Measurements from ENCODE around the gene MDH1. TPM values are rescaled to one million over a fixed set of nuclear protein-coding genes. Genes with fewer than 3 reads are reported as not detected.
"Not testable (repeated sequence)": the region's sequence is repeated elsewhere in the genome, so short reads cannot be mapped to it uniquely, and the experiment has no call there.

MDH1 gene
- total RNA-seq, 3 donors from 2014 or later = 146 to 161 (median 150) TPM

GRCh38 chr2:63573726-63574345 is 14.9 kb upstream of the MDH1 start:
- peaks cover 12% of the 10 kb centered on the region for H3K36me3 Mint-ChIP-seq (ENCODE audit: insufficient read depth)

DNA sequence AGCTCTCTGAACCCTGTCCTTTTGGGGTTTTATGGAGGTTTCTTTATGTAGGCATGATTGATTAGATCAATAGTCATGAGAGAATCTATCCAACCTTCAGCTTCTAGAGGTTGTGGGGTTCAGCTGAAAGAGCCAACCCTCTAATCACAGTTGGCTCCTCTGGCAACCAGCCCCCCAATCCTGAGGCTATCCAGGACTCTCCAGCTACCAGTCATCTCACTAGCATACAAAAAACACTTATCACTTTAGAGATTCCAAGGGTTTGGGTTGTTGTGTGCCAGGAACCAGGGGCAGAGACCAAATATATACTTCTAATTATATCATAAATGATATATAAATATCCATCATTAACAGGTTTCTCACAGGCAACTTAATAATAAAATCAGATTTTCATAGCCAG is 12.2 kb upstream of the MDH1 start:
- ATAC-seq (no peak), DNase-seq (no peak)
- H3K4me1 Mint-ChIP-seq (ENCODE audit: low read depth) = peaks cover 2% of the 10 kb centered on the region
- H3K36me3 Mint-ChIP-seq (ENCODE audit: insufficient read depth) = peaks cover 10% of the 10 kb centered on the region
- H3K4me3 Mint-ChIP-seq = no peak overlapping the region
- no peaks in the 10 kb centered on the region for H3K27me3 Mint-ChIP-seq (ENCODE audit: low read depth)
- H3K9me3 Mint-ChIP-seq = peaks cover 4% of the 10 kb centered on the region

More at GRCh38 chr2:63573726-63574345, 14.9 kb upstream of the MDH1 start:
- DNase-seq; H3K4me1 Mint-ChIP-seq (ENCODE audit: low read depth); ATAC-seq; H3K4me3 Mint-ChIP-seq; H3K27me3 Mint-ChIP-seq (ENCODE audit: low read depth): not testable (repeated sequence)
- peaks cover 14% of the 10 kb centered on the region for H3K9me3 Mint-ChIP-seq

DNA sequence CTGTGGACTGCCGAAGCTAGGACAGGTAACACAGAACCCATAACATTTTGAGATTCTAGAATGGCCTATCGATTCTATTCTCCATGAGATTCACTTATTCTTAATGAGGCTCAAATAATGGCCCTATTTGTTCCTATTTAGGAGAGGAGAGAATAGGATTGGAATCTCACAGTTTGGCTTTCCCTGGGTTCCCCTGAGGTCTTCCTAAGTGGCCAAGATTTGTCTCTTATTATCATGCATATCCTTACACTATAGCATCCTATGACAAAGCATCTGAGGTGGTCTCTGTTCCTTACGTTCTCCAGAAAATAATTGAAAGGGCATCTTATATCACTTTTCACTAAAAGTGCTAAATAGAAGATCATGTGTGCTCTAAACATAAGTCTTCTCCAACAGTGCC is 10.0 kb upstream of the MDH1 start:
- peaks cover 4% of the 10 kb centered on the region for H3K9me3 Mint-ChIP-seq
- H3K36me3 Mint-ChIP-seq (ENCODE audit: insufficient read depth) = peaks cover 6% of the 10 kb centered on the region
- H3K4me1 Mint-ChIP-seq (ENCODE audit: low read depth) = peaks cover 5% of the 10 kb centered on the region
- ATAC-seq (no peak), DNase-seq (no peak)
- no peaks in the 10 kb centered on the region for H3K27me3 Mint-ChIP-seq (ENCODE audit: low read depth)
- no peak overlapping the region for H3K4me3 Mint-ChIP-seq

DNA sequence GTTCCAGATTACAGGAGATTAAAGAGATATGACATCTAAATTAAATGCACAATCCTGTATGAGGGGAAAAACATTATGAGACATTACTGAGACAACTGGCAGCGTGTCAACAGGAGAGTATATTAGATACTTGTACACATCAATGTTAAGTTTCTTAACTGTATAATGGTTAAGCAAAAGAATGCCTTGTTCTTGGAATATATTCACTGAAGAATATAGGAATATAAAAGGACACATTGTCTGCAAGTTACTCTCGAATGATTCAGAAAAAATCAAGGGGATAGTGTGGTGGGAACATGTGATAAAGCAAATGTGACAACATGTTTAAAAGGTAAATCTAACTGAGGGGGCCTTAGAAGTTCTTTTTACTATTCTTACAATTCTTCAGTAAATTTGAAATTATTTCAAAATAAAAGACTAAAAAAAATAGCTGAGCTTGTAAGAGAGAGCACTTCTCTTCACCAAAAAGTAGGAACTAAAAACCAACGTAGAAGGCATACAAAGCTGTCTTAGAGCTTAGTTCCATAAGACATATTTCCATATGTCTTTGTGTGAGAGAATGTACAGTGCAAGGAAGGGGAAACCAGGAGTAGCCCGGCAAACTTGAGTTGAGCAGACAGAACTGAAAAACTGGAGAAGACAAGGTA is 8.0 kb upstream of the MDH1 start:
- Mint-ChIP-seq H3K4me3 (no peak overlapping the region), H3K9me3 (no peaks in the 10 kb centered on the region), H3K36me3 (ENCODE audit: insufficient read depth) (peaks cover 1% of the 10 kb centered on the region), H3K4me1 (ENCODE audit: low read depth) (peaks cover 5% of the 10 kb centered on the region), H3K27me3 (ENCODE audit: low read depth) (no peaks in the 10 kb centered on the region)
- no peak for ATAC-seq
- DNase-seq = no peak

DNA sequence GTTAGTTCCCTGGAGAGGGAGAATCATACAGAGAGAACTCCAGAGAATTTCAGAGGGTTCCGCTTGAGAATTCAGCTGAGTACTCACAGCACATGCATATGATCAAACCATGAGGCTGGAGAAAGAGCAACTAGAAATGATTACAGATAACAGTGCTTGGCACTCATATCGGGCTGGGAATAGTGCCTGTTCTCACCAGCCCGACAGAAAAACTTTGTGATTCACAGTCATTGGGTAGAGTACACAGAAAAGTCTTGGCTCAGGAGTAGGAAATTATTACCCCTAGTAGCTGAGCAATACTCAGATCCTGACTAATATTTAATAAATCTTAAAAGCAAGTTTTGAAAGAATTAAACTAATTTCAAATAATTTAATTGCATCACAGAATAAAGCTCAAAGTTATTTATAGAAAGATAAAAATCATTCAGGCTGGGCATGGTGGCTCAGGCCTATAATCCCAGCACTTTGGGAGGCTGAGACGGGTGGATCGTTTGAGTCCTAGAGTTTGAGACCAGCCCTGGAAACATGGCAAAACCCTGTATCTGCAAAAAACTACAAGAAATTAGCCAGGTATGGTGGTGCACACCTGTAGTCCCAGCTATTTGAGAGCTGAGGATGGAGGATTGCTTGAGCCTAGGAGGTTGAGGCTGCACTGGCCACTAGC is 7.3 kb upstream of the MDH1 start:
- Mint-ChIP-seq H3K36me3 (ENCODE audit: insufficient read depth) (peaks cover 1% of the 10 kb centered on the region), H3K9me3 (no peaks in the 10 kb centered on the region), H3K4me1 (ENCODE audit: low read depth) (peaks cover 5% of the 10 kb centered on the region), H3K4me3 (no peak overlapping the region), H3K27me3 (ENCODE audit: low read depth) (no peaks in the 10 kb centered on the region)
- ATAC-seq = no peak
- DNase-seq = no peak

DNA sequence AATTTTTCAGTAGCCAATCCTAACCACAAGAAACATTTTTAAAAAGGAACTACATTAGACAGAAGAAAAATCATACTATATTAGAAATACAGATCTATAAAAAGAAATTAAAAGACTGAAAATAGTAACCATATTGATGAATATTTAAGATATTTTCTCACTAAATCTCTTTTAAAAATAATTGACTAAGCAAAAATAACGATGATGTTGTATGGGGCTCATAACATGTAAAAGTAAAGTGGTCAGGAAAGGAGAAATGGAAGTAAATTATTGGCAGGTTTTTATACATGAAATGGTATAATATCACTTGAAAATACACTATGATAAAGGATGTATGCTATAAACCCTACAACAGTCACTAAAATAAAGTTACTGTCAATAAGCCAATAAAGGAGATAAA is 5.9 kb upstream of the MDH1 start:
- Mint-ChIP-seq H3K36me3 (ENCODE audit: insufficient read depth) (peaks cover 1% of the 10 kb centered on the region), H3K4me1 (ENCODE audit: low read depth) (peaks cover 13% of the 10 kb centered on the region), H3K27me3 (ENCODE audit: low read depth) (no peaks in the 10 kb centered on the region), H3K4me3 (no peak overlapping the region), H3K9me3 (no peaks in the 10 kb centered on the region)
- DNase-seq (no peak), ATAC-seq (no peak)

GRCh38 chr2:63587814-63588384 is 864 bp upstream of the MDH1 start:
- Mint-ChIP-seq H3K36me3 (ENCODE audit: insufficient read depth) (peaks cover 2% of the 10 kb centered on the region), H3K27me3 (ENCODE audit: low read depth) (no peaks in the 10 kb centered on the region), H3K9me3 (no peaks in the 10 kb centered on the region), H3K4me1 (ENCODE audit: low read depth) (peaks cover 32% of the 10 kb centered on the region), H3K4me3 (peak overlapping the region; percentile 99)
- DNase-seq = no peak
- peak in 1 of 2 donors; percentile 0 for ATAC-seq

- ATAC-seq = no peak
- H3K4me3 Mint-ChIP-seq = peak overlapping the region; percentile 99
- no peak for DNase-seq
- peaks cover 36% of the 10 kb centered on the region for H3K4me1 Mint-ChIP-seq (ENCODE audit: low read depth)
- peaks cover 8% of the 10 kb centered on the region for H3K36me3 Mint-ChIP-seq (ENCODE audit: insufficient read depth)
- H3K27me3 Mint-ChIP-seq (ENCODE audit: low read depth) = no peaks in the 10 kb centered on the region
- H3K9me3 Mint-ChIP-seq = no peaks in the 10 kb centered on the region
These were observed 590 bp downstream of the MDH1 start for GRCh38 chr2:63589148-63589958.

GRCh38 chr2:63590626-63591408 is 2.1 kb downstream of the MDH1 start:
- Mint-ChIP-seq H3K9me3 (no peaks in the 10 kb centered on the region), H3K36me3 (ENCODE audit: insufficient read depth) (peaks cover 16% of the 10 kb centered on the region), H3K27me3 (ENCODE audit: low read depth) (no peaks in the 10 kb centered on the region), H3K4me3 (peak overlapping the region; percentile 99), H3K4me1 (ENCODE audit: low read depth) (peaks cover 36% of the 10 kb centered on the region)
- no peak for ATAC-seq
- DNase-seq = no peak

DNA sequence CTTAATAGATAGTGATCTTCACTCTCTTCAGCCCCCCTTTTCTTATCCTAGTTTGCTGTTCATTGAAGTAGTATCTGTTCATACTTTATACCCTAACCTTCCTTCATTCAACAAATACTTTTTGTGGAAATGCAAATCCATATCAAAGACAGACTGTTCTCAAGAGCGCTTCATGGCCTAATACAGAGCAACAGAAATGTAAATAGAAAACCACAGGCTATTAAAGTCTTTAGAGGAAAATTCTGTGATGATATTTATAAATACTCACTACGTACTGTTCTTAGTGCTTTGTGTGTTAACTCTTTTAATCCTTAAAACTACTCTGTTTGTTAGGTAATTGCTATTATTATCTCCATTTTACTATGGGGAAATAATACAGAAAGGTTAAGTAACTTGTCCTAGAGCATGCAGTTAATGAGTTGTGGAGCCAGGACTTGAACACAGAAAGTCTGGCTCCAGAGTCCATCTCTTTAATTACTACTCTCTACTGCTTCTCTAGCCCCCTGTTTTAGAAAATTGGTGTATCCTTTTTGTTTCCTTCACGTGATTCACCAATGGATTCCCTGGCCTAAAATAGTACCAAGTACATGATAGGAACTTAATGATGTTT is 2.9 kb downstream of the MDH1 start:
- no peak overlapping the region for H3K4me3 Mint-ChIP-seq
- H3K4me1 Mint-ChIP-seq (ENCODE audit: low read depth) = peaks cover 37% of the 10 kb centered on the region
- peaks cover 16% of the 10 kb centered on the region for H3K36me3 Mint-ChIP-seq (ENCODE audit: insufficient read depth)
- ATAC-seq (no peak), DNase-seq (no peak)
- no peaks in the 10 kb centered on the region for H3K27me3 Mint-ChIP-seq (ENCODE audit: low read depth)
- H3K9me3 Mint-ChIP-seq = no peaks in the 10 kb centered on the region

DNA sequence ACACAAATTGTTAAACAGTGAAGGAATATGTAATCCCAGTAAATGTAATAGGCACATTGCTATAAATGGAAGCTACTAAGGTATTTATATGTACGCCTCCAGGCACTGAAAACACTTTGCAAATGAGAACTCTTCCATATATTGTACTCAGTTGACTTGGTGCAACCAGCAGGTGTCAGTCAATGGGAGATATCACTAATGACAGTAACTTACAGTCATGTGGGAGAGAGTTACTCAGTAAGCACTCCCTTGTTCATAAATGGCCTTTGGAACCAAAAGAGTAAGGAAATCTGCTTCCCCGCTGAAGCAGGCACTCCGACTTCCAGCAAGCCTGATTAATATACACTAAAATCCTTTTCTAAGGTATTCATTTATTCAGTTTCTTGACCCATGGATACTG is 5.9 kb downstream of the MDH1 start:
- no peak overlapping the region for H3K4me3 Mint-ChIP-seq
- no peaks in the 10 kb centered on the region for H3K9me3 Mint-ChIP-seq
- peaks cover 18% of the 10 kb centered on the region for H3K36me3 Mint-ChIP-seq (ENCODE audit: insufficient read depth)
- ATAC-seq = no peak
- no peaks in the 10 kb centered on the region for H3K27me3 Mint-ChIP-seq (ENCODE audit: low read depth)
- DNase-seq = no peak
- peaks cover 24% of the 10 kb centered on the region for H3K4me1 Mint-ChIP-seq (ENCODE audit: low read depth)

GRCh38 chr2:63596401-63596883 is 7.7 kb downstream of the MDH1 start:
- Mint-ChIP-seq H3K27me3 (ENCODE audit: low read depth) (no peaks in the 10 kb centered on the region), H3K4me1 (ENCODE audit: low read depth) (peaks cover 9% of the 10 kb centered on the region), H3K4me3 (no peak overlapping the region), H3K9me3 (no peaks in the 10 kb centered on the region), H3K36me3 (ENCODE audit: insufficient read depth) (peaks cover 29% of the 10 kb centered on the region)
- no peak for ATAC-seq
- no peak for DNase-seq

DNA sequence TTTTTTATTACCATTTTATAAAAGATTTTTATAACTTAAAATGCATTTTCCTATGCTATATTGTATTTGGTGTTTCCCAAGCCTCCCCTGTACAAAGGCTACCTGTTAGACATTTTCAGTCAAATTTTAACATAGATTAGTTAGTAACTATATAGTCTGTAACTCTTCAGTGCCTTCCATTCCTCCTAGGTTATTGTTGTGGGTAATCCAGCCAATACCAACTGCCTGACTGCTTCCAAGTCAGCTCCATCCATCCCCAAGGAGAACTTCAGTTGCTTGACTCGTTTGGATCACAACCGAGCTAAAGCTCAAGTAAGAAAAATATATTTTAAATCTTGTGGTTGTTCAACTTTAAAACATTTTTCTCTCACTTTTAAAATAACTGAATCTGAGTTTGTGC is 10.2 kb downstream of the MDH1 start:
- no peak overlapping the region for H3K4me3 Mint-ChIP-seq
- peaks cover 33% of the 10 kb centered on the region for H3K36me3 Mint-ChIP-seq (ENCODE audit: insufficient read depth)
- DNase-seq = no peak
- no peak for ATAC-seq
- no peaks in the 10 kb centered on the region for H3K9me3 Mint-ChIP-seq
- H3K4me1 Mint-ChIP-seq (ENCODE audit: low read depth) = peaks cover 3% of the 10 kb centered on the region
- no peaks in the 10 kb centered on the region for H3K27me3 Mint-ChIP-seq (ENCODE audit: low read depth)

Data from activated T-cell treated with anti-CD3 and anti-CD28 coated beads, Interleukin-2, amount 50 U/mL, for 4 hours (primary cell).